NCI-H1694 (cell line): ENCODE measurements around the gene TOMT.

Experiments
- DNase-seq: peaks from one replicate; lab custom pipeline; 2025; lab: John Stamatoyannopoulos, UW

TOMT gene

GRCh38 chr11:72105888-72106287 lies at the start of gene TOMT:
Gene TOMT (plus strand): TSS chr11:72105924. CDS start chr11:72105952, 28 bp downstream.
- no peak for DNase-seq

- DNase-seq, result peak; percentile 29
Observed at GRCh38 chr11:72058416-72059034, 47.2 kb upstream of the TOMT start.

GRCh38 chr11:72061739-72062396 lies 43.9 kb upstream of the TOMT start:
- no peak for DNase-seq

- no peak for DNase-seq
Observed at GRCh38 chr11:72066855-72067254, 38.9 kb upstream of the TOMT start.

GRCh38 chr11:72067266-72067665 lies 38.5 kb upstream of the TOMT start:
- DNase-seq, result no peak

- DNase-seq, result no peak
Observed at GRCh38 chr11:72067676-72068075, 38.0 kb upstream of the TOMT start.

GRCh38 chr11:72069200-72069599 lies 36.5 kb upstream of the TOMT start:
- no peak for DNase-seq

GRCh38 chr11:72069787-72070251 lies 35.9 kb upstream of the TOMT start:
- DNase-seq, result no peak

- no peak for DNase-seq
Observed at GRCh38 chr11:72070491-72070890, 35.2 kb upstream of the TOMT start.

- DNase-seq, result no peak
Observed at GRCh38 chr11:72072348-72072747, 33.4 kb upstream of the TOMT start.

- no peak for DNase-seq
Observed at GRCh38 chr11:72075109-72075508, 30.6 kb upstream of the TOMT start.

GRCh38 chr11:72075756-72076155 lies 30.0 kb upstream of the TOMT start:
- DNase-seq, result no peak

- DNase-seq, result no peak
Observed at GRCh38 chr11:72078477-72078876, 27.2 kb upstream of the TOMT start.

GRCh38 chr11:72079819-72080325 lies 25.9 kb upstream of the TOMT start:
- peak; percentile 49 for DNase-seq

GRCh38 chr11:72080326-72081183 lies 25.2 kb upstream of the TOMT start, which contains the start of the genes LRRC51 and NUMA1:
Gene LRRC51 (plus strand): TSS chr11:72080850. CDS start chr11:72089084, 8,234 bp downstream.
Gene NUMA1 (minus strand): TSS chr11:72080542. CDS start chr11:72035943, 44,599 bp downstream.
- peak; percentile 98 for DNase-seq

GRCh38 chr11:72081184-72081644 lies 24.5 kb upstream of the TOMT start:
- DNase-seq, result no peak

- no peak for DNase-seq
Observed at GRCh38 chr11:72081821-72082453, 23.8 kb upstream of the TOMT start.

GRCh38 chr11:72083414-72083813 lies 22.3 kb upstream of the TOMT start:
- no peak for DNase-seq

- peak; percentile 62 for DNase-seq
Observed at GRCh38 chr11:72084076-72084475, 21.6 kb upstream of the TOMT start.

- peak; percentile 78 for DNase-seq
Observed at GRCh38 chr11:72084965-72085364, 20.8 kb upstream of the TOMT start.

GRCh38 chr11:72085621-72086351 lies 19.9 kb upstream of the TOMT start:
- peak; percentile 19 for DNase-seq
